Mesothelial cell of epicardium (in vitro differentiated cells): Measurements from ENCODE around the gene TUBGCP4. TPM values are rescaled to one million over a fixed set of nuclear protein-coding genes. Genes with fewer than 3 reads are reported as not detected.

Source experiments
- DNase-seq, 2 experiments: peaks; one replicate each; pipeline ENCODE4 v3.0.0; 2021; ENCODE audit warnings: low spot score in 2 of 2; ENCODE audit not compliant: unreplicated experiment in 2 of 2
- H3K27ac Mint-ChIP-seq: 2 replicates; pipeline ENCODE4 v1.8.0; 2021; ENCODE audit warnings: mixed read lengths
- H3K27me3 Mint-ChIP-seq: 2 replicates; pipeline ENCODE4 v1.8.0; 2021; ENCODE audit warnings: low read depth, mixed read lengths
- H3K36me3 Mint-ChIP-seq: 2 replicates; pipeline ENCODE4 v1.8.0; 2021; ENCODE audit warnings: mixed read lengths
- H3K4me1 Mint-ChIP-seq: 2 replicates; pipeline ENCODE4 v1.8.0; 2021; ENCODE audit warnings: mixed read lengths
- H3K4me3 Mint-ChIP-seq: 2 replicates; pipeline ENCODE4 v1.8.0; 2021; ENCODE audit warnings: mild to moderate bottlenecking, moderate library complexity, mixed read lengths
- H3K9me3 Mint-ChIP-seq: 2 replicates; pipeline ENCODE4 v1.8.0; 2021; ENCODE audit warnings: mixed read lengths
- CTCF ChIP-seq: fragments of 200-600 bp; sonication (generic); IDR thresholded peaks from one replicate; pipeline ENCODE4 v1.5.0; 2021; ENCODE audit warnings: antibody characterized with exemption; ENCODE audit not compliant: unreplicated experiment
- total RNA-seq: library from RNA; stranded (reverse); gene quantifications from 3 replicates; pipeline ENCODE4 v1.2.1, GENCODE V29; 2021

The TUBGCP4 gene
- total RNA-seq, 1 donor from 2014 or later = 26.3 TPM

- Mint-ChIP-seq H3K27me3 (no peaks in the 10 kb centered on the region), H3K9me3 (peaks cover 64% of the 10 kb centered on the region), H3K36me3 (peaks cover 86% of the 10 kb centered on the region), H3K4me1 (no peaks in the 10 kb centered on the region), H3K4me3 (no peak overlapping the region), H3K27ac (no peak overlapping the region)
- no peak for TF ChIP-seq CTCF
- no peak for DNase-seq
These were observed 9.5 kb upstream of the TUBGCP4 start for GRCh38 chr15:43361313-43361903.

GRCh38 chr15:43370310-43370974, 459 bp upstream of the TUBGCP4 start:
- peak; percentile 26 to 52 for DNase-seq
- no peaks in the 10 kb centered on the region for H3K27me3 Mint-ChIP-seq
- peaks cover 38% of the 10 kb centered on the region for H3K4me1 Mint-ChIP-seq
- TF ChIP-seq CTCF = no peak
- H3K36me3 Mint-ChIP-seq = peaks cover 40% of the 10 kb centered on the region
- peaks cover 20% of the 10 kb centered on the region for H3K9me3 Mint-ChIP-seq
- H3K4me3 Mint-ChIP-seq = peak overlapping the region; percentile 96
- peak overlapping the region; percentile 92 for H3K27ac Mint-ChIP-seq

GRCh38 chr15:43376017-43376705, 5.3 kb downstream of the TUBGCP4 start:
- Mint-ChIP-seq H3K27me3 (no peaks in the 10 kb centered on the region), H3K36me3 (peaks cover 28% of the 10 kb centered on the region), H3K27ac (no peak overlapping the region), H3K4me3 (no peak overlapping the region), H3K9me3 (no peaks in the 10 kb centered on the region), H3K4me1 (peaks cover 10% of the 10 kb centered on the region)
- TF ChIP-seq CTCF = peak; percentile 59
- DNase-seq = no peak

- Mint-ChIP-seq H3K4me1 (no peaks in the 10 kb centered on the region), H3K27me3 (no peaks in the 10 kb centered on the region), H3K9me3 (no peaks in the 10 kb centered on the region), H3K4me3 (no peak overlapping the region), H3K36me3 (peaks cover 29% of the 10 kb centered on the region), H3K27ac (no peak overlapping the region)
- no peak for TF ChIP-seq CTCF
- no peak for DNase-seq
These were observed 7.7 kb downstream of the TUBGCP4 start for GRCh38 chr15:43378601-43379000.

- no peak overlapping the region for H3K27ac Mint-ChIP-seq
- no peak for DNase-seq
- no peak for TF ChIP-seq CTCF
- no peak overlapping the region for H3K4me3 Mint-ChIP-seq
- H3K27me3 Mint-ChIP-seq = no peaks in the 10 kb centered on the region
- H3K9me3 Mint-ChIP-seq = no peaks in the 10 kb centered on the region
- H3K36me3 Mint-ChIP-seq = peaks cover 46% of the 10 kb centered on the region
- H3K4me1 Mint-ChIP-seq = no peaks in the 10 kb centered on the region
These were observed 11.4 kb downstream of the TUBGCP4 start for GRCh38 chr15:43382310-43382709.
